Subcutaneous abdominal adipose tissue (tissue), 5 donors: ENCODE data around the gene PLOD1.

Experiments
- H3K27ac ChIP-seq: one replicate; pipeline ENCODE4 v1.7.0; 2013; ENCODE audit warnings: low read depth, mild to moderate bottlenecking, inconsistent platforms, low read length, moderate library complexity
- H3K27me3 ChIP-seq, 5 donors: one replicate each; pipeline ENCODE4 v1.7.0; 2013; ENCODE audit warnings: low read length in 5 of 5, inconsistent platforms in 1 of 5; ENCODE audit not compliant: control insufficient read depth in 5 of 5, insufficient read depth in 4 of 5
- H3K36me3 ChIP-seq, 5 donors: one replicate each; pipeline ENCODE4 v1.7.0; 2013; ENCODE audit warnings: low read length in 5 of 5; ENCODE audit not compliant: control insufficient read depth in 5 of 5, insufficient read depth in 5 of 5
- H3K4me1 ChIP-seq, 5 donors: one replicate each; pipeline ENCODE4 v1.7.0; 2013; ENCODE audit warnings: low read length in 5 of 5, mild to moderate bottlenecking in 3 of 5, moderate library complexity in 1 of 5; ENCODE audit not compliant: control insufficient read depth in 5 of 5, insufficient read depth in 5 of 5
- H3K4me3 ChIP-seq, 5 donors: one replicate each; pipeline ENCODE4 v1.7.0; 2013; ENCODE audit warnings: low read length in 5 of 5, low read depth in 1 of 5
- H3K9ac ChIP-seq, 5 donors: one replicate each; pipeline ENCODE4 v1.7.0; 2013; ENCODE audit warnings: low read length in 5 of 5, mild to moderate bottlenecking in 4 of 5, moderate library complexity in 3 of 5
- H3K9me3 ChIP-seq, 5 donors: one replicate each; pipeline ENCODE4 v1.7.0; 2013; ENCODE audit warnings: low read length in 5 of 5; ENCODE audit not compliant: control insufficient read depth in 5 of 5
- donor health status: healthy.
- donor health status: healthy.
- donor health status: healthy.
- donor health status: healthy.
- donor health status: healthy.

Gene PLOD1

DNA sequence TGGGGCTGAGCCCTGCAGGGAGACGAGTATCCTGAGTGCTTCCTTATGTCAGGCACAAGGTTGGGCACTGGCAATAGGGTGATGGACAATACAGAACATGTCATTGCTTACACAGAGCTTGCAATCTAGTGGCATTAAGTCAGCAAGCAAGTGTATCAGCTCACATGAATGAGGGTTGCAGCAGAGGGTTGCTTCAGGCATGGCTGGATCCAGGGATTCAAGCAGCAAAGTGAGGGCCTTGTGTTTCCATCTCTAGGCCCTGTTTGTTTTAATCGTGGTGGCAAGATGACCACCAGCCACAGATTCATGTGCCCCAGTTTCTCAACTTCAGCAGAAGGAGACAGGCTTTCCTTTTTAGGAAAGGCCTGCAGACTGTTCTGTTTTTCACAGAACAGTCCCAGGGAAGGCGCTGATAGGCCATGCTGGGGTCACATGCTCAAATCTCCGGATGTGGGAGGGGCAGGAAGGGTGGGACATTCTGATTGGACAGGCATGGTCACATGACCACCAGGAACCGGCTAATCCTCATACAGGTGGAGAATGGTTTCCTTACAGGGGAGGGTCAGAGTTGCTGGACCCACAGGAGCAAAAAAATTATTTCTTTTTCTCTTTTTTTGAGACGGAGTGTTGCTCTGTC is 14.4 kb downstream of the PLOD1 start:
- no peak overlapping the region for H3K9ac ChIP-seq
- no peak overlapping the region for H3K4me3 ChIP-seq
- H3K27ac ChIP-seq: no peak overlapping the region
- H3K9me3 ChIP-seq: no peaks in the 10 kb centered on the region
- H3K27me3 ChIP-seq: no peaks in the 10 kb centered on the region
- peaks cover 0 to 6% (median under 1%) of the 10 kb centered on the region in 5 donors for H3K4me1 ChIP-seq
- H3K36me3 ChIP-seq: peaks cover 0 to 51% (median 34%) of the 10 kb centered on the region in 5 donors

DNA sequence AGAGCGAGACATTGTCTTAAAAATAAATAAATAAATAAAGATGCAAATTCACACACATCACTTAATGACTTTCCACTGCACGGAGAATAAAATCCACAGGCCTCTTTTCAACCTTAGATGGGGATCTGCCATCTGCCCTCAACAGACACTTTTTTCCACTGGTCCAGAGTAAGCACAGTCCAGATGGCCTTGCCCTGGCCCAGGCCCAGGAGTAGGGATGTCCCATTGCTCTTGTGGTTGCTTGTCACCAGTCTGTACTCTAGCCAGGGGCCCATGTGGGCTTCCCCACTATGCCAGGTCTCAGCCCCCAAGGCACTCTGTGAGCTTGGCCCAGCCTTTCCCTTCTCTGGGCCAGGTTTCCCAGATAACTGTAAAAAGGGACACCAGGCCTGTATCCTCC is 17.4 kb downstream of the PLOD1 start:
- Histone ChIP-seq H3K9me3 (no peaks in the 10 kb centered on the region), H3K4me1 (no peaks in the 10 kb centered on the region), H3K4me3 (no peak overlapping the region), H3K27ac (no peak overlapping the region), H3K27me3 (no peaks in the 10 kb centered on the region), H3K9ac (no peak overlapping the region), H3K36me3 (peaks cover 0 to 71% (median 50%) of the 10 kb centered on the region in 5 donors)

DNA sequence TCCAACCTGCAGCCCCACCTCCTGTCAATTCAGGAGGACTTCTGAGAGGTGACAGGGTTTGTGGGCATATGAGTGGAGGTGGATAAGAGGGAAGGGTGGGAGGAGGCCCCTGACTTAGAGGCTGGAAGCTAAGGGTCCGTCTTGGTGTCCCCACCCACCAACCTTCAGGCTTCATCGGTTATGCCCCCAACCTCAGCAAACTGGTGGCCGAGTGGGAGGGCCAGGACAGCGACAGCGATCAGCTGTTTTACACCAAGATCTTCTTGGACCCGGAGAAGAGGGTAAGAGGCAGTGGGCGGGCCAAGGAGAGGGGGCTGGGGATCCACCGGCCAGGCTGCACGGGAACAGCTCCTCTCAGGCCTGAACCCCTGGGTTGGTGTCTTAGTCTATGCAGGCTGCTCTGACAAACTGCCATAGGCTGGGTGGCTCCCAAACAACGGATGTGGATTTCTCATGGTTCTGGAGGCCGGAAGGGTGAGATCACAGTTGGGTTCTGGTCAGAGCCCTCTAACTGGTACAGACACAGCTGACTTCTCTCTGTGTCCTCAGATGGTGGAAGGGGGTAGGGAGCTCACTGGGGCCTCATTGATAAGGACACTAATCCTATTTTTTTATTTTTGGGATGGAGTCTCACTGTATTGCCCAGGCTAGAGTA is 18.1 kb downstream of the PLOD1 start:
- H3K36me3 ChIP-seq: peaks cover 0 to 77% (median 57%) of the 10 kb centered on the region in 5 donors
- no peak overlapping the region for H3K27ac ChIP-seq
- no peaks in the 10 kb centered on the region for H3K27me3 ChIP-seq
- no peaks in the 10 kb centered on the region for H3K9me3 ChIP-seq
- H3K9ac ChIP-seq: no peak overlapping the region
- no peaks in the 10 kb centered on the region for H3K4me1 ChIP-seq
- no peak overlapping the region for H3K4me3 ChIP-seq

DNA sequence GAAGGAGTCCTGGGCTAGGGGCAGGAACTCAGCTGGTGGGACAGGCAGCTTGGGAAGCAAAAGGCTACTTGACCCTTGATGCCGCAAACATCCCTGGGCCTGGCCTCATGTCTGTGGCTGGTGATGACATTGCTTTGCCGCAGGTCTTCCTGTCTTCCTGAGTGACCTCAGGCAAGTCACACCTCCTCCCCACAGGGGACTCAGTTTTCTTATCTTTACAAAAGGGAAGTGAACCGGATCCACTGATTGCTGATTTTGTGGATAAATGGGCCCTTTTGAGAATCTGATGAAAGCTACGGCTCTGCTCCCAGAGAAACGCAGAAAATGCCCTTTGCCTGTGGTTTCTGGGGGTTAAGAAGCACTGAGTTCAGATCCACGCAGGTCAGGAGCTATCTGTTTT is 20.7 kb downstream of the PLOD1 start:
- Histone ChIP-seq H3K36me3 (peaks cover 0 to 71% (median 59%) of the 10 kb centered on the region in 5 donors), H3K4me1 (no peaks in the 10 kb centered on the region), H3K9me3 (no peaks in the 10 kb centered on the region), H3K4me3 (no peak overlapping the region), H3K27me3 (no peaks in the 10 kb centered on the region), H3K27ac (no peak overlapping the region), H3K9ac (no peak overlapping the region)

DNA sequence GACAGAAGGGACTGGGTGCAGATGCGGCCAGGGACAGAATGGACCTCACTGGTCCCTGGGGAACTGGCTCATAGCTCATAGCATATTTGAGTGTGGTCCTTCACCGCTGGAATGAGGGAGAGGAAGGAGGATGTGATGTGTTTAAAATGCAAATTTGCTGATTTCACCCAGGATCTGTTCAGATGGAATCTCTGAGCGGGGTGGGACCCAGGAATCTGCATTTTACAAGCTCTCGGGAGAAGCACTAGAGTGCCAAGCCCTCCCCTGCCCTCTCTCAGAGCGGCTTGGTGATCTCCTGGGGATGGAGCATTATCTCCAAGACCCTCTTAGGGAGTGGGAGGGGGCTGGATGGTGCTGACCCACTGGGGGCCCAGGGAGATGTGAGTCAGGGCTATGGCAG is 22.9 kb downstream of the PLOD1 start:
- Histone ChIP-seq H3K36me3 (peaks cover 0 to 63% (median 49%) of the 10 kb centered on the region in 5 donors), H3K27me3 (no peaks in the 10 kb centered on the region), H3K9ac (no peak overlapping the region), H3K27ac (no peak overlapping the region), H3K9me3 (no peaks in the 10 kb centered on the region), H3K4me1 (peaks cover 0 to 16% (median 12%) of the 10 kb centered on the region in 5 donors), H3K4me3 (no peak overlapping the region)

DNA sequence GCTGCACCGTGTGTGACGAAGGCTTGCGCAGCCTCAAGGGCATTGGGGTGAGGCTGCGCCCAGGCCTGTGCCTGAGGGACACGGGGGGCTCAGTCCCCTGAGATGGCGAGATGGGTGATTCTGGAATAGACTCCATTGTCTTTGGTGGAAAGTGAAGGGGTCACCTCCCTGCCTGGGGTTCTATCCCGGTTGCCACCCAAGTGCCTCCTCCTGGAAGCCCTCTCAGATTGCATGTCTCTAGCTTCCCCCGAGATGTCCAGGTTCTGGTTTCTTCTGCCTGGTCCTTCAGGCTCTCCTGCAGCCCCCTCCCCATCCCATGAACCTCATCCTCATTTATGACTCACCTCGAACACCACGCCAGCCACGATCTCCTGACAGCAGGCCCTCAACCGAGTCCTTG is 23.4 kb downstream of the PLOD1 start:
- no peak overlapping the region for H3K27ac ChIP-seq
- H3K9me3 ChIP-seq: no peaks in the 10 kb centered on the region
- H3K36me3 ChIP-seq: peaks cover 0 to 58% (median 44%) of the 10 kb centered on the region in 5 donors
- H3K4me3 ChIP-seq: no peak overlapping the region
- no peak overlapping the region for H3K9ac ChIP-seq
- peaks cover 0 to 16% (median 12%) of the 10 kb centered on the region in 5 donors for H3K4me1 ChIP-seq
- H3K27me3 ChIP-seq: no peaks in the 10 kb centered on the region

DNA sequence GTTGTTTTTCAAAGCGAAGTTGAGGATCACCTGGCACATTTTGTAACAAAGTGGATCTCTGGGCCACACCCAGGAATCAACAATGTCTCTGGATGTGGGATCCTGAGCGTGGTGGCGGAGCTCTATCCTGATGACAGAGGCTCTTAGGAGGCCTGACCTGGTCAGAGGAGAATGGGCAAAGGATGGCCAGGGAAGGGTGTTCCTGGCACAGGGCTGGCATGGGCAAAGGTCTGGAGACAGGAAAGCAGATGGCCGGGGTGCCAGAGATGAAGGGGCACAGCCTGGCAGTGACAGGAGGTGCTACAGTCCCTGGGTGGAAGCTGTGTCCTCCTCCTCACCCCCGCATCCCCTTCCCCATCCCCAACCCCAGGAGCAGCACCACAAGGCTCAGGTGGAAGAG is 25.8 kb downstream of the PLOD1 start:
- H3K4me1 ChIP-seq: peaks cover 0 to 16% (median 12%) of the 10 kb centered on the region in 5 donors
- no peaks in the 10 kb centered on the region for H3K27me3 ChIP-seq
- no peak overlapping the region for H3K27ac ChIP-seq
- H3K9ac ChIP-seq: no peak overlapping the region
- peaks cover 0 to 66% (median 56%) of the 10 kb centered on the region in 5 donors for H3K36me3 ChIP-seq
- no peak overlapping the region for H3K4me3 ChIP-seq
- H3K9me3 ChIP-seq: no peaks in the 10 kb centered on the region

DNA sequence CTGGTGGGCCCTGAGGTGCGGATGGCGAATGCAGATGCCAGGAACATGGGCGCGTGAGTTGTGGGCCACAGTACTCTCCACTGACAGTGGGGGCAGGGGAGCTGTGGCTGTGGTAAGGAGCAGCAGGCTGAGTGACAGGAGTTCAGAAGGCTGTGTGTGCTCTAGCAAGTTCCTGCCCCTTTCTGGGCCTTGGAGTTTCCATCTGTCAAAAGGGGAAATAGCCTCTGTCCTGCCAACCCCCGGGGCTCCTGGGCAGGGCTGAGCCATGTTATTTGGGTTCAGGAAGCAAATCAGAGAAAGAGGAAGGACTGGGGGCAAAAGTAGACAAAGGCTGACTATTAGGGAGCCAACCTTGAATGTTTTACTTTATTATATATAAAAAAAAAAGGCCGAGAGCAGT is 26.2 kb downstream of the PLOD1 start:
- Histone ChIP-seq H3K36me3 (peaks cover 0 to 67% (median 59%) of the 10 kb centered on the region in 5 donors), H3K27ac (no peak overlapping the region), H3K27me3 (no peaks in the 10 kb centered on the region), H3K4me3 (no peak overlapping the region), H3K9ac (peak overlapping the region in 1 of 5 donors; percentile 24), H3K9me3 (no peaks in the 10 kb centered on the region), H3K4me1 (peaks cover 0 to 16% (median 12%) of the 10 kb centered on the region in 5 donors)

GRCh38 chr1:11961230-11961629 is 26.7 kb downstream of the PLOD1 start:
- Histone ChIP-seq H3K27ac (no peak overlapping the region), H3K9me3 (no peaks in the 10 kb centered on the region)

DNA sequence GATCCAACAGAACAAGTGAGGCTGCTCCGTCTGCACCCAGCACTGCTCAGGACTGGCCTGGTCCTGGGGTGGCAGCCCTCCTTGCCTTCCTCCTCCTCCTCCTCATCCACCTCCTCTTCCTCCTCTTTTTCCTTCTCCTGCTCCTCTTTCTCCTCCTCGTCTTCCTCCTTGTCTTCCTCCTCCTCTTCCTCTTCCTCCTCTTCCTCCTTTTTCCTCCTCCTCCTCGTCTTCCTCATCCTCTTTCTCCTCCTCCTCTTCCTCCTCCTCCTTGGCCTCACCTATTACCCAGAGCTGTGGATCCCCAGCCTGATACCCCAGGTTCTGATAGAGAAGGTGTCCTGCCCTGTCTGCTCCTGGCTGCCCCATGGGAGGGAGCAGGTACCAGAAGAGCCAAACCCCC is 29.1 kb downstream of the PLOD1 start:
- Histone ChIP-seq H3K4me3 (no peak overlapping the region), H3K27me3 (no peaks in the 10 kb centered on the region), H3K27ac (no peak overlapping the region), H3K36me3 (peaks cover 0 to 53% (median 48%) of the 10 kb centered on the region in 5 donors), H3K4me1 (peaks cover 0 to 16% (median 12%) of the 10 kb centered on the region in 5 donors), H3K9me3 (no peaks in the 10 kb centered on the region), H3K9ac (no peak overlapping the region)

More at GRCh38 chr1:11961230-11961629, 26.7 kb downstream of the PLOD1 start:
- H3K4me3 ChIP-seq: no peak overlapping the region
- peaks cover 0 to 68% (median 64%) of the 10 kb centered on the region in 5 donors for H3K36me3 ChIP-seq
- peaks cover 0 to 16% (median 12%) of the 10 kb centered on the region in 5 donors for H3K4me1 ChIP-seq
- peak overlapping the region in 1 of 5 donors; percentile 24 for H3K9ac ChIP-seq
- no peaks in the 10 kb centered on the region for H3K27me3 ChIP-seq
